GDM1 (cell line): ENCODE measurements around the gene RPL28.

Source experiments
- DNase-seq: peaks from one replicate; lab custom pipeline; 2025; lab: John Stamatoyannopoulos, UW

The RPL28 gene

DNA sequence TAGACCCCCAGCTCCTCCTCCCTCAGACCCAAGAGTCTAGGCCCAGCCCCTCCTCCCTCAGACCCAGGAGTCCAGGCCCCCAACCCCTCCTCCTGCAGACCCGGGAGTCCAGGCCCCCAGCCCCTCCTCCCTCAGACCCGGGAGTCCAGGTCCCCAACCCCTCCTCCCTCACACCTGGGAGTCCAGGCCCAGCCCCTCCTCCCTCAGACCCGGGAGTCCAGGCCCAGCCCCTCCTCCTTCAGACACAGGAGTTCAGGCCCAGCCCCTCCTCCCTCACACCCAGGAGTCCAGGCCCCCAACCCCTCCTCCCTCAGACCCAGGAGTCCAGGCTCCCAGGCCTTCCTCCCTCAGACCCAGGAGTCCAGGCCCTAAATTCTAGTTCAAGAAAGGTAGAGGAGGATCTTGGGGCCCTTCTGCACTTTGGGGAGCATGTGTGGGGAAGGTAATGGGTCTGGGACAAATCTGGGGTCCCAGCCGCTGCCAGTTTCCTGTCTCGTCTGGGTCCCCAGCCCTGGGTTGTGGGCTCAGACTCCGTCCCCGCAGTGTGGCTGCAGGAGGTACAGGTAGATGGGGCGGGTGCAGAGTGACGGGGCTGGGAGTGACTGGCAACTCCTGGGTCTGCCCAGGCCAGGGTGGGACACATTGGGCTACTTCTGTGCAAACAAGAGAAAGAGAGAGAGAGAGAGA lies 12.3 kb upstream of the RPL28 start:
- DNase-seq = no peak

DNA sequence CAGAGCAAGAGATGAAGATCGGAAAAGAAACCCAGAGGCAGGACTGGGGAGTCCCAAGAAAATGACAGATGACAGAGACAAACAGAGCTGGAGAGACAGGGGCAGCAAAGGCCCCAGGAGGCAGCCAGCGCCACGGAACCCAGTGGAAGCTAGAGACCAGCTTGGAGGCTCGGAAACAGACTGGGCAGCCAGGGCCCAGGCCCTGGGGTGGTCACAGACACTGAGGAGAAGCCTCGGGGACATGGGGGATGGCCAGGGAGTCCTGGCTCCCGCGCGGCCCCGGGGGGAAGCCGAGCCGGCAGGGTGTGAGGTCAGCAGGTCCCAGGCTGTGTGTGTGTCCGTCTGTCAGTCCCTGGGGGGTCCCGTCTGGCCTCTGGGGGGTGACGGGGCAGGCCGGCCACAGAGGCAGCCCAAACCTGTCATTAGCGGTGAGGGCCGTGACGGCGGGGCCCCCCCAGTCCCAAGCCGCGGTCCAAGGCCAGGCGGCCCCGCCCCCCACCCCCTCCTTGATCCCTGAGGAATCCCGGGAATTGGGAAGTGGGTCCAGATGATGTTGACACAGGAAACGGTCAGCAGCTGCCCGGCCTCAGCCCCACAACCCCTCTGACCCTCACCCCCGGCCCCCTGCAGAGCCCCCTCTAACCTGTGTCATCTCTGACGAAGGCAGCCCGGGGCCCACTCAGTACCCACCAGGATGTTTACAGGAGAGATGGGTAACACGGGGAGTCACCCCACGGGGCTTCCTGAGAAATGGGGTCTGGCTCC lies 11.6 kb upstream of the RPL28 start:
- no peak for DNase-seq

GRCh38 chr19:55376241-55376933 lies 9.3 kb upstream of the RPL28 start, which contains the start of gene TMEM190:
TMEM190 (plus strand) TSS chr19:55376826; CDS start chr19:55376854, 28 bp downstream.
- DNase-seq = no peak

- no peak for DNase-seq
Measured at GRCh38 chr19:55377356-55378131, 8.2 kb upstream of the RPL28 start.

DNA sequence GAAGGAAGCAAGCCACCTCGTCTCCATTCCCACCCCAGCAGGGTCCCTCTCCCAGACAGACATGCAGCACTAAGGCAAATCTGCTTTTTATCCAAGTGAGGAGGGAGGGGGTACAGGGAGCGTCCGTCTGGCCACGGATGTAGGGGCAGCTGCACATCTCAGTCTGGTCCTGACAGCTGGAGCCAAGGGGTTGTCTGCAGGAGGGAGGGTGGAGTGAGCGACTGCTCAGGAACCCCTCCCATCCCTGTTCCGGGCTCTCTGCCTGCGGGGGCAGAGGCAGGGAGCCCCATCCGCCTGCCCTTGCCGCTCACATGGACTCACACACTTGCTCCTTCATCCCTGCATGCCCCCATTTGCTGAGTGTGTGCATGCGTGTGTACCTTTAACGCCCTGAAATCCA lies 6.6 kb upstream of the RPL28 start:
- no peak for DNase-seq

DNA sequence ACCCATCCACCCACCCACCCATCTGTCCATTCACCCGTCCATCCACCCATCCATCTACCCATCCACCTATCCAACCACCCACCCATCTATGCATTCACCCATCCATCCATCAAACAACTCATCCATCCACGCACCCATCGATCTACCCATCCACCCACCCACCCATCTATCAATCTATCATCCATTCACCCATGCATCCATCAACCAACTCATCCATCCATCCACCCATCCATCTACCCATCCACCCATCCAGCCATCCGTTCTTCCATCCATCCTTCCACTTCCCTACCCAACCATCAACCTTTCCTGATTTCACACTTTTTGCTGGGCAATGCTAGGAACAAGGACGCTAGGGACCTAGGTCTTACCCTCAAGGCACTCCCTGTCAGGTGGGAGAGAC lies 3.7 kb upstream of the RPL28 start:
- no peak for DNase-seq

GRCh38 chr19:55382522-55383054 lies 3.1 kb upstream of the RPL28 start:
- DNase-seq = no peak

DNA sequence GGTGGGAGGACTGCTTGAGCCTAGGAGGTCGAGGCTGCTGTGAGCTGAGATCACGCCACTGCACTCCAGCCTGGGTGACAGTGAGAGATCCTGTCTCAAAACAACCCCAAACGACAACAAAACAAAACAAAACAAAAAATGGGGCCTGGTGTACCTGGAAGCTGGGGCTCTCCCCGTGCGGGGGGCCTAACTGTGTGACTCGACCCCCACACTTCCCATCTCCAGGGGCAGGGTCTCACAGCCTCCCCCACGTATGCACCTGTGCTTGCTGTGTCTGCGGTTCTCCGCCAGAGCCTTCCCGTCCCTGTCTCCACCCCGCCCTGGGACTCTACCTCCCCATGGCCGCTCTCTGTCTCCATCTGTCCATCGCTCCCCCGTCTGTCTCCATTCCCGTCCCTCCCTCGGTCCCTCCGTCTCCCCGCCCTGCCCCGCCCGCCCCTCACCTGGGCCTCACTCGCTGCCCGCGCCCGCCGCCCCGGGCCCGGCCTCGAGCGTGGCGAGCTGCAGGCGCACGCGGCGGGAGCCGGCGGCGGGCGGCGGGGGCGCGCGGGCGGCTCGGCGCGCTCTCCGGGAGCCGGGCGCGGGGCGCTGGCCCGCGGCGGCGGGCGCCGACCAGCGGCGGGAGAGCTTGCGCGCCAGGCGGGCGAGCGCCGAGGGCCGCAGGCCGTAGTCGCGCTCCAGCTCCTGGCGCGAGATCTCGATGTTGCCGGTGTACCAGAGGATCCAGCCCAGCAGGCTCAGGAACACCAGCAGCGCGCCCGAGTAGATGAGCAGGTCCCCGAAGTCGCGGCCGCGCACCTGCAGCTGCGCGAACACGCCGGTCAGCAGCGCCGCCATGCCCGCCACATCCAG lies 2.2 kb upstream of the RPL28 start:
- no peak for DNase-seq

DNA sequence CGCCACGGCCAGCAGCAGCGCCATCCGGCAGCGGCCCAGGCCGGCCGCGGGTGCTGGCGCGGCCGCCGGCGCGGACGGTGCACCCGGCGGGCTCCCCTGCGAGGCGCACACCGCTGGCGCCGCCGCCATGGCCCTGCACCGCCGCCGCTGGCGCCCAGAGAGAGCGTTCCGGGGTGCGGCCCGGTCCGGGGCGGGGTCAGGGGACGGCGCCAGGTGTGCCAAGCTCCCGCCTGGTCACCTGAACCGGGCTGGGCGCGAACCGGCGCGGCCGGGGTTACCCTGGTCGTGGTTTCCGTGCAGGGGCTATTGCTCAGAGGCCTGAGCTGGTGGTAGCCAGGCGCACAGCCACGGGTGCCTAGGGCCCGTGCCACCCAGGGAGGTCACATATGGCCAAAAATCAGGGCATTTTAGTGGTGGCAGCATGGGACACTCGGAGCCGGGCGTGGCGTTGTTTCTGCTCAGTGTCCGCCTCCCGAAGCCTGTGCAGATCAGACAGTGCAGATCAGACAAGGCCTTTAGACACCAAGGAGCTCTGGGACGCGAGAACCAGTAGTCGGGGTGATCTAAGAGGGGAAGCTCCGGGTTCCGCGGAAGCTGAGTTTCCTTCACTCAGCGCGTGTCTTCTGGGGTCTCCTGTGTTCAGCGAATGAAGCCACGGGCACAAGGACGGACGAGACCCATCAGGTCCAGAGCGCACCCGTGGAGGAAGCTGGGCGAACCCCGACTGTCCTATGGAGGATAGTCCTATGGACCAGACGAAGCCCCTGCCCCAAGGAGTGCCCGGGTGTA lies 1.4 kb upstream of the RPL28 start, which contains the start of gene TMEM238:
TMEM238 (minus strand) TSS at position 162 of the 789 bp plus-strand sequence; CDS start at position 129, 33 bp downstream.
- DNase-seq = no peak

GRCh38 chr19:55384920-55385723 lies 610 bp upstream of the RPL28 start:
- peak; percentile 87 for DNase-seq

DNA sequence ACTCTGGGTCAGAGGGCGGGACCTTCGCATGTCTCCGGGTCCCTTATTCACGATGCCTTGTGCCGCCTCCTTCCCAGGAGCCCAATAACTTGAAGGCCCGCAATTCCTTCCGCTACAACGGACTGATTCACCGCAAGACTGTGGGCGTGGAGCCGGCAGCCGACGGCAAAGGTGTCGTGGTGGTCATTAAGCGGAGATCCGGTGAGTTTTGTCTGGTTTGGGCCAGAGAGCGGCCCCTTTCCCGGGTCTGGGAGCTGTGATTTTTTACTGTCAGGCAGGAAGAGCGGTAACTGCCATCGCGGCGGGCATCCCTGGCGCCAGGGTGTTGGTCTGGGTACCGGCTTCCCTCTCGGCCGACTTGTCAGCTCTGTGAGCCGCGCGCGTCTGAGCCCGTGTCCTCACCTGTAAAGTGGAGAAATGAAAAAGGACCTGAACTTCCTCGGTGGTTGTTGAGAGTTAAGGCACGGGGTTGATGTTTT lies 800 bp downstream of the RPL28 start:
- DNase-seq = no peak

DNA sequence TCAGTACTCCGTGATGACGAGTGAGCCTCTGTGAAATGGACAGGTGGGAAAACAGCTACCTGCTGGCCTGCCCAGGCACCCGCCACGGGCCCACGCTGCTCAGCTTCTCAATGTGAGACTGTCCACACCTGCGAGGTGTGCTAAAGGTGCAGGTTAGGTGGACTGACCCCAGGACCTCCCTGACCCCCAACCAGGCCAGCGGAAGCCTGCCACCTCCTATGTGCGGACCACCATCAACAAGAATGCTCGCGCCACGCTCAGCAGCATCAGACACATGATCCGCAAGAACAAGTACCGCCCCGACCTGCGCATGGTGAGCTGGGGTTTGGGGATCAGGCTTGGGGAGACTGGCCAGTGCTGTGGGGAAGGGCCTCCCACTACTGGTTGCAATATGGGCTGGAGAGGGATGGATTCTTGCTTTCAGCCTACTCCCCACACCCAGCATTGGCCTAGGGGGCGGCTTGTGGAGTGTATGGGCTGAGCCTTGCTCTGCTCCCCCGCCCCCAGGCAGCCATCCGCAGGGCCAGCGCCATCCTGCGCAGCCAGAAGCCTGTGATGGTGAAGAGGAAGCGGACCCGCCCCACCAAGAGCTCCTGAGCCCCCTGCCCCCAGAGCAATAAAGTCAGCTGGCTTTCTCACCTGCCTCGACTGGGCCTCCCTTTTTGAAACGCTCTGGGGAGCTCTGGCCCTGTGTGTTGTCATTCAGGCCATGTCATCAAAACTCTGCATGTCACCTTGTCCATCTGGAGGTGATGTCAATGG lies 2.2 kb downstream of the RPL28 start:
- no peak for DNase-seq

- DNase-seq = no peak
Measured at GRCh38 chr19:55389386-55390317, 3.9 kb downstream of the RPL28 start.

GRCh38 chr19:55390461-55390880 lies 4.7 kb downstream of the RPL28 start:
- no peak for DNase-seq

DNA sequence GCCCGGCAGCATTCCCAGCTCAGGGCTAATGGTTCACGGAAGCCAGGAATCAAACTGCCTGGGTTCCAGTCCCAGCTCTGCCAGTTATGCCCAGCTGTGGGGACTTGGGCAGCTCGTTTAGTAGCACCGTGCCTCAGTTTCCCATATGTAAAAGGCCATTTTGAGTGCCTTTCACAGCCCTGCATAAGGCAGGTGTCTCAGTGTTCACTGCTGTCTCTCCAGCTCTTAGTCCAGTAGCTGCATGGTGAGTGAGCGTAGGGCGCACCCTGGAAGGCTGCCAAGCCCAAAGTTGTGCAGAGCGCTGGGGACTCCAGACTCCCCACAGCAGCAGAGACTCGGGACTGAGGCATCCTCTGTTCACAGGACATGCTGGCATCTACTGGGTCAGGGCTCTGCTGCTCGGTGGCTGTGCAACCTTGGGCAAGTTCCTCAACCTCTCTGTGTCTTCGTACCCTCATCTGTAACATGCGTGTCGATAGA lies 5.5 kb downstream of the RPL28 start:
- no peak for DNase-seq

GRCh38 chr19:55391702-55392615 lies 6.2 kb downstream of the RPL28 start:
- no peak for DNase-seq
